ENCODE measurements around the gene SAMD11.

SAMD11 gene

DNA sequence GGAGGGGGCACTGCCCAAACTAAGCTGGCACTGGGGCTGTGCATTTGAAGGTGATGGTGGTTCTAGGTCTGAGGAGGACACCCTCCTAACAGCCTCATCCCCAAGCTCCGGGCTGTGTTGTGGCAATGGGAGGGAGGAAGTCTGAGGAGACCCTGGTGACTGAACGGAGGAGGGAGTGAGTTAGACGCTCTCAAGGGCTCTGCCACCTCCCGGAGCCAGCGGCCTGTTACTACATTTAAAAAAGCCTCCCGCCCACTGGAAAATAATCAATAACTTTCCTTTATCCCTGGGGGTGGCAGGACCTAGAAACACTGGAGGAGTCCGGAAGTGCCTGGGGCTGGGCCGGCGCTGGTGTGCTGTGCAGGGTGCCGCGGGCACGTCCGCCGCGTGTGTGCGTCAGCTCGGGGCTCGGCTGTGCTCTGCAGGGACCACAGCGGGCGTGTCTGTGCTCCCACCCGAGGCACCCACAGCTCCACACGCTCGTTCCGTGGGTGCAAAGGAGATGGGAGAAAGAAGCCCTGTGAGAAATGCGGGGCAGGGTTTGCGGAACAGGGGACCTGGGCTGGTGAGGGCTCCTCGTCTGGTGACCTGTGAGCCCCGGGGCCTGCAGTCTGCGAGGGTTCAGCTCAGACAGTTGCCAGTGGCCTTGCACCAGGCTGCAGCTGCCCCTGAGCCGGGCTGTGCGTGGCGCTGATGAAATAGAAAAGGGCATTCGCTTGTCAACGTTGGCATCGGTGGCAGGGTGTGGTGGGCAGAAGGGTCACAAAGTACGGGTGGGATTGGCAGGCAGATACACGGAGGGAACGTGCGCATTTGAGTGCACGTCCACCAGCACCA is 5.3 kb downstream of the SAMD11 start:
- TF ChIP-seq, protein P1, sequence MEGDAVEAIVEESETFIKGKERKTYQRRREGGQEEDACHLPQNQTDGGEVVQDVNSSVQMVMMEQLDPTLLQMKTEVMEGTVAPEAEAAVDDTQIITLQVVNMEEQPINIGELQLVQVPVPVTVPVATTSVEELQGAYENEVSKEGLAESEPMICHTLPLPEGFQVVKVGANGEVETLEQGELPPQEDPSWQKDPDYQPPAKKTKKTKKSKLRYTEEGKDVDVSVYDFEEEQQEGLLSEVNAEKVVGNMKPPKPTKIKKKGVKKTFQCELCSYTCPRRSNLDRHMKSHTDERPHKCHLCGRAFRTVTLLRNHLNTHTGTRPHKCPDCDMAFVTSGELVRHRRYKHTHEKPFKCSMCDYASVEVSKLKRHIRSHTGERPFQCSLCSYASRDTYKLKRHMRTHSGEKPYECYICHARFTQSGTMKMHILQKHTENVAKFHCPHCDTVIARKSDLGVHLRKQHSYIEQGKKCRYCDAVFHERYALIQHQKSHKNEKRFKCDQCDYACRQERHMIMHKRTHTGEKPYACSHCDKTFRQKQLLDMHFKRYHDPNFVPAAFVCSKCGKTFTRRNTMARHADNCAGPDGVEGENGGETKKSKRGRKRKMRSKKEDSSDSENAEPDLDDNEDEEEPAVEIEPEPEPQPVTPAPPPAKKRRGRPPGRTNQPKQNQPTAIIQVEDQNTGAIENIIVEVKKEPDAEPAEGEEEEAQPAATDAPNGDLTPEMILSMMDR (IDR thresholded peaks at IDR 0.05; ENCODE audit: low read depth, low read length) = no peak

DNA sequence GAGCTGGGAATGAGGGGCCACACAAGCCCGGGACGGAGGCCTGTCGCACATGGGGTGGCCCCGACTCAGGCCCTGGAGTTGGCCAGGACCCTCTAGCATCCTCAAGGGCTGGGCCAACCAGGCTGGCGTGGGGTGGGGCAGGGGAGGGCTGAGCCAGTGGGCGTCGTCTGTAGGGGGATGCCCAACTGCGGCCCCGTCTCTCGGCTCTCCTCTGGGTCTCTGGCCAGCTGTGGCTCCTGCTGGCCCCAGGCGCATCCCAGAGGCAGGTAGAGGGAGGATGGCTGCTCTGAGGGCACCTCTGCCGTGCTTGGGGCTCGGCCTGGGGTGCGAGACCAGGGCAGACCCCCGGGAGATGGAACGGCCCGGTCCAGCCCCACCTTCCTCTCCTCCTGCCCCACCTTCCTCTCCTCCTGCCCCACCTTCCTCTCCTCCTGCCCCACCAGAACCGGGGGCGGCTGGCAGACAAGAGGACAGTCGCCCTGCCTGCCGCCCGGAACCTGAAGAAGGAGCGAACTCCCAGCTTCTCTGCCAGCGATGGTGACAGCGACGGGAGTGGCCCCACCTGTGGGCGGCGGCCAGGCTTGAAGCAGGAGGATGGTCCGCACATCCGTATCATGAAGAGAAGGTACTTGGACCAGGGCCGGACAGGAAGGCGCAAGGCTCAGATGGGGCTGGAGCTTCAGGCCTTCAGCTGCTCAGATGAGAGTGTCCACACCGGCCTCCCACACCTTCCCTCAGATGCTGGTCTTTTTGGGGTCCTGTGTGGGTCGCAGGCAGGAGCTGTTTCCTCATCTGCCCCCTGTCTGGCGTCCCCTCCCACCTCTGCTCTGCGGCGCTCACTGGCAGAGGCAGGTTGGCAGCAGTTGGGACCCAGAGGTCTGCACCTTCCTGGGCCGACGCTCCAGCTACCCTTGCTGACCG is 6.2 kb downstream of the SAMD11 start:
- H3K4me3 ChIP-seq (ENCODE audit: low read depth, low read length) = no peak overlapping the region
- TF ChIP-seq, protein P1 (IDR thresholded peaks at IDR 0.05; ENCODE audit: low read depth, low read length) = no peak

More for the DNA sequence above, 5.3 kb downstream of the SAMD11 start:
- no peak overlapping the region for H3K4me3 ChIP-seq (ENCODE audit: low read depth, low read length)

DNA sequence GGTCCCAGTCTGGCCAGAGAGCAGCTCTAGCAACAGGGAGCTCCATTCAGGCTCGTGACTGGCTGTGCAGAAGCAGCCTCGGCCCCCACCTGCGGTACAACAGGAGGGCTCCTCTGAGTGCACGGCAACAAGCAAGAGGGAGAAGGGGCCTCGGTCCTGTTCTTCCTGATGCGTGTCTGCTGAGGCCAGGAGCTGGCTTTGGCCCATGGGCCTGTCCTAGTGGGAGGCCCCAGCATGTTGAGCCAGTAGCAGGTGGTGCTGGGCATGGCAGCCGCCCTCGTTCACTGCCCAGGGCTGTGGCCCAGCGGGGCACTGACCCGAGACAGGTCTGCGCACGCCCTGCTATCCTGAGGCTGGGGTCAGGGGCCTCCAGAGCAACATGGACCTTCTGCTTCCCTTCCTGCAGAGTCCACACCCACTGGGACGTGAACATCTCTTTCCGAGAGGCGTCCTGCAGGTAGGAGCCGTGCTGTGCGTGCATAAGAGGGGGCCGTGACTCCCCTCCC is 7.0 kb downstream of the SAMD11 start:
- TF ChIP-seq, protein P1 (IDR thresholded peaks at IDR 0.05; ENCODE audit: low read depth, low read length) = no peak
- no peak overlapping the region for H3K4me3 ChIP-seq (ENCODE audit: low read depth, low read length)

DNA sequence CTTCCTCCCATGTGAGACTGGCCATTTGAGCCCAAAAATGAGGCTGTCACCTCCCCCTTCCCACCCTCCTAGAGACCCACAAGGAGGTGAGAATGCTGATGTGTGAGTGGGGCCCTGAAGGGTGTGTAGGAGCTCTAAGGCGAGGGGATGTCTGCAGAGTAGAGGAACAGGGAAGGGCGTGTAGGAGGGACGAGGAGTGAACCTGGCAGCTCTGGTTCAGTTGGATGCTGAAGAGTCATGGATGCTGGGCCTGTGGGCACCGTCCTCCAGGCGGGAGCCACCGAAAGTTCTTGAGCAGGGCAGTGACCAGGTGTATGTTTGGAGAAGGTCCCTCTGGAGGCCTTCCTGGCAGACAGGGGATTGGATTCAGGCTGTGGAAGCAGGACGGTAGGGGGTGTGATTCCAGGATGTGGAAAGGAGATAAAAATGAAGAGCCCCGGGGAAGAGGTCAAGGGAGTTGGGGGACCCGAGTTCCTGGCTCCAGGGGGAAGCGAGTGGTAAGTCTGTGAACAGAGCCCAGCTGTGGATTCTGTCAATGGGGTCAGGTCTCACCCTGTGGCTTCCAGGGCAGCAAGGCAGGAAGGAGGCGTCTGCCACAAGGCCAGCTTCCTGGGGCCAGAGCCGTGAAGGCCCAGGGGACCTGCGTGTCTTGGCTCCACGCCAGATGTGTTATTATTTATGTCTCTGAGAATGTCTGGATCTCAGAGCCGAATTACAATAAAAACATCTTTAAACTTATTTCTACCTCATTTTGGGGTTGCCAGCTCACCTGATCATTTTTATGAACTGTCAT is 7.9 kb downstream of the SAMD11 start:
- TF ChIP-seq, protein P1 (IDR thresholded peaks at IDR 0.05; ENCODE audit: low read depth, low read length) = no peak
- no peak overlapping the region for H3K4me3 ChIP-seq (ENCODE audit: low read depth, low read length)

DNA sequence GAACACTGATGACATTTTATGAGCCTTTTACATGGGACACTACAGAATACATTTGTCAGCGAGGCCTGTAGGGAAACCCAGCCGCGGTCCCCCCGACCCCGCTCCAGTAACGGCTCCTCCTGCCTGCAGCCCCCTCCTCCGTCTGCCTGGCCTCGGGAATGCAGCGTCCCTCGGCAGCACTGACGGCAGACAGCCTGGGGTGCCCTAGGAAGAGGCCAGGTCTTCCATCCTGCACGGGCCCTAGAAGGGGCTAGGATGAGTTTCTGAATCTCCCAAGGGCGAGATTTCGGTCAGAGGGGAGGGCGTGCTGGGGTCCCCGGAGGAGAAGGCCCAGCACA is 8.4 kb downstream of the SAMD11 start:
- H3K4me3 ChIP-seq (ENCODE audit: low read depth, low read length) = no peak overlapping the region
- TF ChIP-seq, protein P1 (IDR thresholded peaks at IDR 0.05; ENCODE audit: low read depth, low read length) = no peak

DNA sequence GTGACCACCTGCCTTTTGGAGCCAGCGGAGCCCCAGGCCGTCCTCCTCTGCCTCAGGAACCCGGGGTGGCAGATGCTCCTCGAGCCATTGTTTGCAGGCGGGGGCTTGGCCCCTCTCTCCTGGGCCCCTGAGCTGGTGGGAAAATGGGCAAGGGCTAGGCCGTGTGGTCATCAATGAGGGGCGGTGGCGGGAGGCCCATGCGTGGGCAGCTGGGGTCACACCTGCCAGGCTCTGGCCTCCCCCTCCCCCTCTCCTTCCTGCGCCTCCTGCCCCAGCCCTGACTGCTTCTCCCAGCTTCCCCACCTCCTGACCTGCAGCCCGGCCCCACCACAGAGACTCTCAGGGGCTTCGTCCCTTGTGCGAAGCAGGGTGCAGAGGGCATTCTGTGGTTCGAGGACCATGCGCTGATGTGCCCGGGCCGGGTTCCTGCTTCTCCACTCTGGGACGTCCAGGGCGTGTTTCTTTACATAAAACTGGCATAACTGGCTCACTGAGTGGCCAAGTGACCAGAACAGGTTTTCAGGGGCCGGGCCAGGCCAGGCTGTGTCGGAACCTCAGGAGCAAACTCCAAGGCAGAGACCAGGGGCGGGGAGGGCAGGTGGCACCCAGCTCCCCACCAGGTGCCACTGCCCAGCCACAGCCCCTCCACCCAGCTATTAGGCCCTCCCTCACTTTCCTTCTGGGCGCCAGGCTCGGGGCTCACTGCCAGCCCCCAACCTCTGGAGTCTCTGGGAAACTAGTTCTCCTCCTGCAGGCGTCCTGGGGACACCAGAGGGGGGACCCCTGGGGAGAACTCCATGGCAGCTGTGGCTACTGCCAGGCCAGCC is 9.3 kb downstream of the SAMD11 start:
- no peak overlapping the region for H3K4me3 ChIP-seq (ENCODE audit: low read depth, low read length)
- TF ChIP-seq, protein P1 (IDR thresholded peaks at IDR 0.05; ENCODE audit: low read depth, low read length) = no peak
